Raji (cell line): ENCODE data around the gene LCLAT1.

ENCODE experiments used
- POLR2A ChIP-seq: IDR thresholded peaks from 2 replicates; pipeline ENCODE4 v1.6.1; 2011; ENCODE audit warnings: low read depth, low read length, control low read depth; ENCODE audit not compliant: insufficient read depth

LCLAT1 gene

DNA sequence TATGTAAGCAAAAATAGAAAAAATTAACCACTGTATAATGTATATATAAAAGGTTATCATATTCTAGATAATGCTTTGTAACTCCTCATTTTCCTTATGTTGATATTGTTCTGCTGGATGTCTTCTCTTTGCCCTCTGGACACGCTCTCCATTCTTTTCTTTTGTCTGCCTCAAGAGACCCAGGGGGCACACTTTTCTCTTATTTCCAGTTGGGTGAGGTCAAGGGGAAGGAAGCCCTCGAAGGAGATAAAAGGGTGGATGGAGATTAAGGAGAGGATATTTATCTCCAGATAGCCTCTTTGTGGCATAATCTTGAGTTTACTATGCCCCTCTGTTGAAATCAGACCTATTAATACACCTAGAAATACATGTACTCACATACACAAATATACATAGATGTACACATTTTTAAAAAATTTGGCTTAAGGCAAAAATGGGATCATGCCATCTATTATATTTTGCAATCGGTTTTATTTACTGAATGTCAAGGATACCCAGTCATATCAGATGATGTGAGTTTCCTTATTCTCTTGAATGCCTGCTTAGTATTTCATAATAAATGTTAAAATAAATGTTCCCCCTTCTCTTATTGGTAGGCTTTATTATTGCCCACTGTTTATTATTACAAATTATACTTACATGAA, 65.3 kb downstream of the LCLAT1 start:
- no peak for TF ChIP-seq POLR2A

GRCh38 chr2:30514134-30514847, 67.2 kb downstream of the LCLAT1 start:
- no peak for TF ChIP-seq POLR2A

DNA sequence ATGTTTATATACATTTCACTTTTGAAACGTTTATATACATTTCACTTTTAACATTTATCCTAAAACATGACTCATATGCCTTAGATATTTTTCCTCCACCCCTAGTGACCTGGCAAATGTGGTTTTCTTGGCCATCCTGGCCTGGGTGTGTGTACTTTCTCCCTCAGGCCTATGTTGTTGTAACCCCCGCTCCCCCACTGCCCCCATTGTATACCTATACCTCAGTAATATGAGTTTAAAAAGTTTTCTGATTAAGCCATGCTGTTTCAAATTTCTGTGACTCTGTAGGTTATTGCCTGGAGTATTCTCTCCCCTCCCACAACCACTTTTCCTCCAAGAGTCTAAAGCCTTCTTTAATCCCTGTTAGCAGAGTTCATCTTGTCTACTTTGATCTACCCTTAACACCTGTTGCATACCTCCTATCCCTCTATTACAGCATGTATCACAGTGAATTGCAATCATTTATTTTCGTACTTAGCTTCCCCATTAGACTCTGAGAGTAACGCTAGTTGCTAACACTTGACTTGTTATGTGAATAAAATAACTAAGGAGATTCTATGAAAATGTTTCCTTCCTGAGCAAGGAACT, 67.9 kb downstream of the LCLAT1 start:
- TF ChIP-seq POLR2A = no peak

GRCh38 chr2:30516166-30516565, 69.1 kb downstream of the LCLAT1 start:
- TF ChIP-seq POLR2A = no peak

DNA sequence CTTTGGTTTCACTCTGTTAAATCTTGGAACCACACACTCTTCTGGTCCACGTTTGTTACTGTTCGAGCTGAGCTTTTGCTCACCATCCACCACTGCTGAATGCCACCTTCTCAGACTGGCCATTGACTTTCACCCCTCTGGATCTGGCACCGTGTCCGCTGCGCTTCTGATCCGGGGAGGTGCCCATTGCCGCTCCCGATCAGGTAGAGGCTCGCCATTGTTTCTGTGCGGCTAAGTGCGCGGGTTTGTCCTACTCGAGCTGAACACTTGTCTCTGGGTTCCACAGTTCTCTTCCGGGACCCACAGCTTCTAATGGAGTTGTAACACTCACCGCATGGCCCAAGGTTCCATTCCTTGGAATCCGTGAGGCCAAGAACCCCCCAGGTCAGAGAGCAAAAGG, 72.8 kb downstream of the LCLAT1 start:
- no peak for TF ChIP-seq POLR2A

- TF ChIP-seq POLR2A = no peak
Measured at GRCh38 chr2:30522421-30522820, 75.4 kb downstream of the LCLAT1 start.

DNA sequence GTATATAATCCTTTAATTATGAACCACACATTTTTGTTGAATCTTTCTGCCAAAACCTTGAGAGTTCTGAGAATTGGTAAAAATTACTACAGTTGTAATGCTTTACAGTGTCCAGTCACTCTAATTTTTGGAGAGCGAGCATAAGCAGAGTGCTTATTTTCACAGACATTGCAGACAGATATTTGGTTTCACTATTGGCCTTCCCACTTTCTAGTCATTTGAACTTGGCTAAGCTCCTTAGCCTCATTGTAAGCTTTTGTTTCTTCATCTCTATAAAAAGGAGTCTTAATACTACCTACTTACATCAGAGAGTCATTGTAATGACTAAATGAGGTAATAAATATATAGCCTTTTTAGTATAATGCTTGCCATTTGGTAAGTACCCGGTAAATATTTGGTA, 80.4 kb downstream of the LCLAT1 start:
- no peak for TF ChIP-seq POLR2A

DNA sequence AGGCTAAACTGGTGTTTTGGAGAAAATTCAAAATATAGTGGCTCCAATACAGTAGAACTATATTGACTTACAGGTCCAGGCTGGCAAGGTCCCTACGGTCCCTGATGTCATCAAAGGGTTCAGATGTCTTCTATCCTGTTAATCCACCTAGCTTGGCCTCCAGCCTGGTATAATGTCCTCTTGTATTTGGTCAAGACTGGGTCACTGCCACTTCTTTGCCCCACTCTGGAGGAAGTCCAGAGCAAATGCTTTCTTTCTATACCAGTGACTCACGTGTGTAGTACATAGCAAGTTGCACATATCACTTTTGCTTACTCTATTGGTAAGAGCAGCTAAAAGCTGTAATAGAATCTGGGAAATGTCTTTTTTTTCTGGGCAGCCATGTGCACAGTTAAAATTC, 80.8 kb downstream of the LCLAT1 start:
- no peak for TF ChIP-seq POLR2A

DNA sequence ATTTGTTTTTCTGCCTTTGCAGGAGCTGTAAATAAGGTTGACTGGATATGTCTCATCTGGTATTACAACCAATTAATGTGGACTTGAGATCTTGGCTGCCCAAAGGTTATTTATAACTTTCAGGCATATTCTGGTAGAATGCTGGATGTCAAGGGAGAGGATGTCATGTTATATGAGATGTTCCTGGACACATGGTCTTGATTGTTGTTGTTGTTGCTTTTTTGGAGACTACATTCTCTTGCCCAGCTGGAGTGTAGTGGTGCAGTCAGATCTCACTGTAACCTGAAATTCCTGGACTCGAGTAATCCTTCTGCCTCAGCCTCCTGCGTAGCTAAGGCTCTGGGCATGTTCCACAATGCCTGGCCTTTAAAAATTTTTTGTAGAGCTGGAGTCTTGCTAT, 83.3 kb downstream of the LCLAT1 start:
- no peak for TF ChIP-seq POLR2A

DNA sequence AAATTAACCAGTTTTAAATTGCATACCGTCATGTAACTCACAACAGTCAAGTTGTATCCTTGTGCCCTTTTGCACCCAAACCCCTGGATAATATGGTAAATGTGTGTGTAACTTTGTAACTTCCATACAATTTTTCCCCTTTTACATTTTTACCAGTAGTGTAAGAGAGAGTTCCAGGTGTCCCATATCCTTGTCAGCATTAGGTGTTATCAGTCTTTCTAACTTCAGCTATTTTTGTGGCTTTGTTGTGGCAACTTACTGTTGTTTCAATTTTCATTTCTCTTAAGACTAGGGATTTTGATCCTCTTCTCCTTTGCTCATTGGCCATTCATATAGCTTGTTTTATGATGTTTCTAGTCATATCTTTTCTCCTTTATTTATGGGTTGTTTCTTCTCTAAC, 94.6 kb downstream of the LCLAT1 start:
- no peak for TF ChIP-seq POLR2A

DNA sequence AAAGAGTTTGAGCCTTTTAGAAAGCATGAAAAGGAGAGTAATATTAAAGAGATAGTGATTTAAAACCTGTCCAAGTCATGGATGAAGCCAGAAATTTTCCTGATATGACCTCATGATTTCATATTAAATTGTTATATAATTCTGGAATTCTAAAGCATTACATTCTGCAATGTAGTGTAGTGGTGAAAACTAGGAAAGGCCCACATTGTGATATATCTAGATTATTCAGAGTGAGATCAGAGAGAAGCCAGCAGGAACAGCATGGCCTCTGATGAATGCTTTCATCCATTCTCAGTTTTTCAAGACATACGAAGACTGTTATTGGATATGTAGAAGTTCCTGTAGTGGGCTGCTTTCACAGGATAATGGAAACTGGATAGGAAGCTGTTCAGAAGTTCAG, 98.8 kb downstream of the LCLAT1 start:
- no peak for TF ChIP-seq POLR2A

DNA sequence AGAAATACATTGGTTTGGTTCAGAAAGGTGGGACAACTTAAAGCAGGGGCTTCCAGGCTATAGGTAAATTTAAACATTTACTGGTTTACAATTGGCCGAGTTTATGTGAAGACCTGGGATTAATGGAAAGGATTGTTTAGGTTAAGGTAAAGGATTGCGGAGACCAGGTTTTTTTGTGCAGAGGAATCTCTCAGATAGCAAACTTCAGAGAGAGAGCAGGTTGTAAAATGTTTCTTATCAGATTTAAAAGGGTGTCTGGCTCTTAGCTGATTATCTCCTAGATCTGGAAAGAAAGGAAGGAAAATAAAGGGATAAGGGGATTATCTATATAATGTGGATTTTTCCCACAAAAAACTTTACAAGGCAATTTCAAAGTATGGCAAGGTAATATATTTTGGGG, 101.3 kb downstream of the LCLAT1 start:
- TF ChIP-seq POLR2A = no peak

GRCh38 chr2:30549096-30549495, 102.0 kb downstream of the LCLAT1 start:
- no peak for TF ChIP-seq POLR2A

DNA sequence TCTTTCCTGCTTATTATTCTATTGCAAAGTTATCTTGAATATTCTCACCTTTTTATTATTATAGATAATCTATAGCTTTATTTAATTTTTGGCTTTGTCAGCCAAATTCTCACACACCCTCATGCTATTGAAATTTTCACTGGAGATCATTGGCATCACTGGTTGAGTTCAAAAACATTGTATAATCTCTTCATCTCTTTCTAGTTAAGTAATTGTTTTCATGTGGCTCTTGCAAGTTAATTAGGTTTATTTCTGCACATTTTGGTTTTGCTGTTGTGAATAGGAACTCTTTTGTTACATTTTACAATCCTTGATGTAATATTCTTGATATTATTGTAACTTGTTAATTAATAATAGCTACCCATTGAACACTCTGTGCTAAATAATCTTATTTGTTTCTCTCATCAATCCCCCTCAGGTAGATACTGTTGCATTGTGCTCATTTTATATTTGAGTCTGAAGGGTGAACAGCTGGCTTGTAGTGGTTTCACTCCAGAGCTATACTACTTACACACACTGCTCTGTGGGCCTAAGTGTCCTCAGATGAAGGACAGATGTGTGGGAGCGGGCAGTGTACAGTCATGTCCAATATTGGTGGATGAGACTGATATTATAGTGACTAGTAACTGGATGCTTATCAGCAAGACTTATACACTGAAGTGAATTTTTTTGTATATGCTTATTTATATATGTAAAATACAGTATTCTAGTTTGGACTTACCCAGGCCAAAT, 112.7 kb downstream of the LCLAT1 start:
- TF ChIP-seq POLR2A = no peak

- TF ChIP-seq POLR2A = no peak
Measured at GRCh38 chr2:30561349-30561748, 114.3 kb downstream of the LCLAT1 start.

GRCh38 chr2:30565851-30566358, 118.9 kb downstream of the LCLAT1 start:
- no peak for TF ChIP-seq POLR2A

DNA sequence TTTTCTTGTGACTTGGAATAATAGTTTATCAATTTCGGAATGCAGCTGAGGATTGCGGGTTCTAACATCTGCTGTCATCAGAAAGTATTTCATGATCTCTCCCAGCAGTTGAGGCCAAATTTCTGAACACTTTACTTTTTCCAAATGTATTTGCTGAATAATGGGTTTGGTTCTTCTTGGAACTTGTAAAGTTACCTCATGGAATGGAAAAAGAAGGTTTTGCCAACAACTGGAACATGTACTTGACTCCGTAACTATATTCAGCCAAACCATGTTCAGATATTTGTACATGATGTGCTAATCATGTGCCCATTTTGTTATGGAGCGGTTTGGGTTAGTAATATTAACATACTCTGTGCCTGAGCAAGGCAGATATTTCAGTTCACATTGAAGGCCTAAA, 119.6 kb downstream of the LCLAT1 start:
- TF ChIP-seq POLR2A = no peak
